Tibial nerve (tissue), 4 donors: ENCODE measurements around the gene ANAPC16.

Experiments used
- EP300 ChIP-seq, 2 donors: sonication (generic); formaldehyde crosslinking; IDR thresholded peaks; one replicate each; pipeline ENCODE4 v1.6.1; 2017; ENCODE audit warnings: antibody characterized with exemption in 2 of 2, mild to moderate bottlenecking in 1 of 2
- TF ChIP-seq, protein P1 (sequence below), 5 experiments: fragments of 200-600 bp in 3 of 5; fragments of 450-650 bp in 2 of 5; sonication (generic) in 3 of 5; IDR thresholded peaks; one replicate each; pipeline ENCODE4 v1.5.1; 2016 to 2019; ENCODE audit warnings: antibody characterized with exemption in 5 of 5, mild to moderate bottlenecking in 3 of 5, moderate library complexity in 2 of 5

DNA sequence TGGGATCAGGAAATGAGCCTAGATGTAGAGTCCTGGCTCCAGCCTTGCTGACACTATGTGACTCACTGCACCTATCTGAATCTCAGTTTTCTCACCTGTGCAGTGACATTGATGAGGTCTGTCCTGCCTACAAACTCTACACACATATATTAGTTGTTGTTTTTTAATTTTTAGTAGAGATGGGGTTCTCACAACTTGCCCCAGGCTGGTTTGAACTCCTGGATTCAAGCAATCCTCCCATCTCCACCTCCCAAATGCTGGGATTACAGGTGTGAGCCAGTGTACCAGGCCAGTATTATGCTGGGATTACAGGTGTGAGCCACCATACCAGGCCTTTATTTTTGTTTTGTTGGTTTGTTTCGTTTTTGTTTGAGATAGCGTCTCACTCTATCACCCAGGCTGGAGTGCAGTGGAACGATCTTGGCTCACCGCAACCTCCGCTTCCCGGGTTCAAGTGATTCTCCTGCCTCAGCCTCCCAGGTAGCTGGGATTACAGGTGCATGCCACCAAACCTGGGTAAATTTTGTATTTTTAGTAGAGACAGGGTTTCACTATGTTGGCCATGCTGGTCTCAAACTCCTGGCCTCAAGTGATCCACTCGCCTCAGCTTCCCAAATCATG, 46.1 kb downstream of the ANAPC16 start:
- no peak for TF ChIP-seq EP300 (IDR thresholded peaks at IDR 0.05)
- TF ChIP-seq, protein P1, sequence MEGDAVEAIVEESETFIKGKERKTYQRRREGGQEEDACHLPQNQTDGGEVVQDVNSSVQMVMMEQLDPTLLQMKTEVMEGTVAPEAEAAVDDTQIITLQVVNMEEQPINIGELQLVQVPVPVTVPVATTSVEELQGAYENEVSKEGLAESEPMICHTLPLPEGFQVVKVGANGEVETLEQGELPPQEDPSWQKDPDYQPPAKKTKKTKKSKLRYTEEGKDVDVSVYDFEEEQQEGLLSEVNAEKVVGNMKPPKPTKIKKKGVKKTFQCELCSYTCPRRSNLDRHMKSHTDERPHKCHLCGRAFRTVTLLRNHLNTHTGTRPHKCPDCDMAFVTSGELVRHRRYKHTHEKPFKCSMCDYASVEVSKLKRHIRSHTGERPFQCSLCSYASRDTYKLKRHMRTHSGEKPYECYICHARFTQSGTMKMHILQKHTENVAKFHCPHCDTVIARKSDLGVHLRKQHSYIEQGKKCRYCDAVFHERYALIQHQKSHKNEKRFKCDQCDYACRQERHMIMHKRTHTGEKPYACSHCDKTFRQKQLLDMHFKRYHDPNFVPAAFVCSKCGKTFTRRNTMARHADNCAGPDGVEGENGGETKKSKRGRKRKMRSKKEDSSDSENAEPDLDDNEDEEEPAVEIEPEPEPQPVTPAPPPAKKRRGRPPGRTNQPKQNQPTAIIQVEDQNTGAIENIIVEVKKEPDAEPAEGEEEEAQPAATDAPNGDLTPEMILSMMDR (IDR thresholded peaks at IDR 0.05), result no peak
